Measurements from ENCODE around the gene ZC3H12C. TPM values are rescaled to one million over a fixed set of nuclear protein-coding genes. Genes with fewer than 3 reads are reported as not detected.

Gene ZC3H12C
- total and polyA plus RNA-seq, 2 of the 4 experiments (the other 2 are of a cell fraction), result 4.2 to 15.8 TPM

- H4K5ac ChIP-seq (ENCODE audit: low read depth, low read length), result no peak overlapping the region
- no peaks in the 10 kb centered on the region for H3K9me3 ChIP-seq (ENCODE audit: control insufficient read depth, insufficient read depth, low read length)
- no peak overlapping the region for H3K27ac ChIP-seq (ENCODE audit: insufficient read depth, low read length)
- H3K9me1 ChIP-seq (ENCODE audit: insufficient read depth, low read length), result peaks cover 4% of the 10 kb centered on the region
- peaks cover 3% of the 10 kb centered on the region; the same call in 1 of the 2 replicates for H4K20me1 ChIP-seq (ENCODE audit: insufficient read depth, low read length)
- ChIA-PET POLR2A (ENCODE audit: unreplicated experiment) (no interaction called here), CTCF (interaction anchor here (0.5 kb wide), 1 partner anchor 114 kb away, joined by 3 read pairs; no protein-coding TSS in a partner anchor)
- H2BK20ac ChIP-seq (ENCODE audit: low read depth, low read length), result no peak overlapping the region
- no peak overlapping the region for H3K14ac ChIP-seq (replicated peaks; ENCODE audit: low read depth, low read length)
- BruUV-seq (replicated peaks), result no TSS peak
- ATAC-seq (ENCODE audit: low read depth) (peak; percentile 36; the same call in 1 of the 2 replicates), DNase-seq (peak; percentile 60)
- no peak overlapping the region for H4K91ac ChIP-seq (ENCODE audit: insufficient read depth, low read depth, low read length)
- TF ChIP-seq MAZ (IDR thresholded peaks at IDR 0.05; ENCODE audit: borderline replicate concordance, low read depth, low read length) (peak; percentile 30; the same call in 1 of the 2 replicates), POLR2A (IDR thresholded peaks at IDR 0.05; ENCODE audit: low read depth, low read length) (no peak), MAFK (IDR thresholded peaks at IDR 0.05; ENCODE audit: low read depth, low read length) (0 out of 2 replicates have a peak, but pooled peaks have one; percentile 38)
- no peak overlapping the region for H3K9ac ChIP-seq (ENCODE audit: low read depth, low read length)
- in situ Hi-C loops (cut with MboI; ENCODE audit: low sequenced_read_pairs) (no loop called here), intact Hi-C loops (cut with micrococcal nuclease) (loop anchor here (5.0 kb wide), 1 partner anchor 37 kb away; no protein-coding TSS in a partner anchor), dilution Hi-C loops (cut with HindIII; ENCODE audit: low sequenced_read_pairs, unreplicated experiment) (no loop called here)
- WGBS, 2 experiments (ENCODE audit: extremely low coverage in 2 of 2, insufficient read length in 1 of 2), result no CpG with 5 or more reads among the region's 4 CpGs
- H4K8ac ChIP-seq (ENCODE audit: low read depth in 2 of 2, low read length in 2 of 2), result no peak overlapping the region
- H2BK120ac ChIP-seq (ENCODE audit: low read depth, low read length), result no peak overlapping the region
- H2AFZ ChIP-seq (replicated peaks; ENCODE audit: low read length, poor library complexity), result no peak overlapping the region
- peaks cover 18 to 56% of the 10 kb centered on the region in 2 experiments for H3K79me1 ChIP-seq (ENCODE audit: low read depth in 1 of 2, low read length in 2 of 2)
- no peak overlapping the region for H2AK5ac ChIP-seq (ENCODE audit: low read depth, low read length)
- H3K4me2 ChIP-seq (ENCODE audit: low read depth, low read length), result no peak overlapping the region
- peaks cover 3% of the 10 kb centered on the region for H3K4me1 ChIP-seq (ENCODE audit: control insufficient read depth, insufficient read depth, low read length)
- no peak overlapping the region for H2BK15ac ChIP-seq (ENCODE audit: low read depth, low read length)
- H3K27me3 ChIP-seq (ENCODE audit: control insufficient read depth, insufficient read depth, low read length), result no peaks in the 10 kb centered on the region
- H3K18ac ChIP-seq (ENCODE audit: low read depth, low read length), result no peak overlapping the region
- H3K4me3 ChIP-seq (ENCODE audit: insufficient read depth, low read depth, low read length), result no peak overlapping the region
- no peaks in the 10 kb centered on the region for H3K36me3 ChIP-seq (ENCODE audit: control insufficient read depth, insufficient read depth, low read length)
- H3K23ac ChIP-seq (ENCODE audit: low read depth, low read length), result no peak overlapping the region
- H2AK9ac ChIP-seq (replicated peaks; ENCODE audit: low read depth, low read length, poor library complexity), result no peak overlapping the region
- no peak overlapping the region for H2BK5ac ChIP-seq (ENCODE audit: low read depth, low read length, poor library complexity, severe bottlenecking)
- H3K4ac ChIP-seq (ENCODE audit: low read depth, low read length), result no peak overlapping the region; the same call in 1 of the 2 replicates
- H3K56ac ChIP-seq (ENCODE audit: extremely low read depth, insufficient read depth, low read length), result no peak overlapping the region
Measured at GRCh38 chr11:110125632-110126031, 32.4 kb downstream of the ZC3H12C start.

All from IMR-90 (cell line).